ENCODE results near the gene KNOP1.

KNOP1 gene

GRCh38 chr16:19717741-19718623 is at the start of gene KNOP1, which contains the start of gene IQCK:
Gene KNOP1 (minus strand): TSS chr16:19718227. CDS start chr16:19715035, 3,192 bp downstream.
Gene IQCK (plus strand): TSS chr16:19718271. CDS start chr16:19718307, 36 bp downstream.
- in situ Hi-C loops (cut with MboI; ENCODE audit: low sequenced_read_pairs) = no loop called here

GRCh38 chr16:19767497-19767896 is 49.5 kb upstream of the KNOP1 start:
- in situ Hi-C loops (cut with MboI; ENCODE audit: low sequenced_read_pairs) = no loop called here

- in situ Hi-C loops (cut with MboI; ENCODE audit: low sequenced_read_pairs) = no loop called here
These were observed 49.0 kb upstream of the KNOP1 start for GRCh38 chr16:19766988-19767387.

GRCh38 chr16:19766554-19766884 is 48.5 kb upstream of the KNOP1 start:
- in situ Hi-C loops (cut with MboI; ENCODE audit: low sequenced_read_pairs) = no loop called here

GRCh38 chr16:19765860-19766553 is 48.0 kb upstream of the KNOP1 start:
- in situ Hi-C loops (cut with MboI; ENCODE audit: low sequenced_read_pairs) = no loop called here

- in situ Hi-C loops (cut with MboI; ENCODE audit: low sequenced_read_pairs) = no loop called here
These were observed 42.5 kb upstream of the KNOP1 start for GRCh38 chr16:19760356-19761060.

GRCh38 chr16:19757762-19758595 is 40.0 kb upstream of the KNOP1 start:
- in situ Hi-C loops (cut with MboI; ENCODE audit: low sequenced_read_pairs) = no loop called here

GRCh38 chr16:19757026-19757425 is 39.0 kb upstream of the KNOP1 start:
- in situ Hi-C loops (cut with MboI; ENCODE audit: low sequenced_read_pairs) = no loop called here

- in situ Hi-C loops (cut with MboI; ENCODE audit: low sequenced_read_pairs) = no loop called here
These were observed 37.2 kb upstream of the KNOP1 start for GRCh38 chr16:19755268-19755667.

GRCh38 chr16:19754644-19755036 is 36.6 kb upstream of the KNOP1 start:
- in situ Hi-C loops (cut with MboI; ENCODE audit: low sequenced_read_pairs) = no loop called here

GRCh38 chr16:19753815-19754643 is 36.0 kb upstream of the KNOP1 start:
- in situ Hi-C loops (cut with MboI; ENCODE audit: low sequenced_read_pairs) = no loop called here

- in situ Hi-C loops (cut with MboI; ENCODE audit: low sequenced_read_pairs) = no loop called here
These were observed 33.7 kb upstream of the KNOP1 start for GRCh38 chr16:19751478-19752385.

GRCh38 chr16:19749571-19750080 is 31.6 kb upstream of the KNOP1 start:
- in situ Hi-C loops (cut with MboI; ENCODE audit: low sequenced_read_pairs) = no loop called here

- in situ Hi-C loops (cut with MboI; ENCODE audit: low sequenced_read_pairs) = no loop called here
These were observed 30.6 kb upstream of the KNOP1 start for GRCh38 chr16:19748389-19749168.

GRCh38 chr16:19746561-19746960 is 28.5 kb upstream of the KNOP1 start:
- in situ Hi-C loops (cut with MboI; ENCODE audit: low sequenced_read_pairs) = no loop called here

GRCh38 chr16:19745286-19746010 is 27.4 kb upstream of the KNOP1 start:
- in situ Hi-C loops (cut with MboI; ENCODE audit: low sequenced_read_pairs) = no loop called here

GRCh38 chr16:19744670-19745069 is 26.6 kb upstream of the KNOP1 start:
- in situ Hi-C loops (cut with MboI; ENCODE audit: low sequenced_read_pairs) = no loop called here
